GM10266 (cell line): ENCODE measurements around the gene PPP4R2.

ENCODE experiments used
- DNase-seq: peaks from one replicate; pipeline ENCODE4 v3.0.0; 2012; ENCODE audit errors: extremely low spot score
- CTCF ChIP-seq: IDR thresholded peaks from 2 replicates; pipeline ENCODE4 v1.5.1; 2012; ENCODE audit warnings: mild to moderate bottlenecking, low read depth; ENCODE audit not compliant: control insufficient read depth, insufficient read depth; ENCODE audit errors: missing control alignments

PPP4R2 gene

GRCh38 chr3:72953325-72953956 is 43.2 kb upstream of the PPP4R2 start:
- no peak for TF ChIP-seq CTCF
- DNase-seq = no peak

GRCh38 chr3:72957297-72957696 is 39.3 kb upstream of the PPP4R2 start:
- no peak for TF ChIP-seq CTCF
- DNase-seq = no peak

GRCh38 chr3:72959336-72959735 is 37.3 kb upstream of the PPP4R2 start:
- TF ChIP-seq CTCF = no peak
- DNase-seq = no peak

GRCh38 chr3:72960812-72961518 is 35.6 kb upstream of the PPP4R2 start:
- DNase-seq = no peak
- no peak for TF ChIP-seq CTCF

- DNase-seq = no peak
- TF ChIP-seq CTCF = no peak
Observed at GRCh38 chr3:72961752-72962151, 34.9 kb upstream of the PPP4R2 start.

- no peak for TF ChIP-seq CTCF
- no peak for DNase-seq
Observed at GRCh38 chr3:72962317-72962716, 34.3 kb upstream of the PPP4R2 start.

GRCh38 chr3:72964633-72965032 is 32.0 kb upstream of the PPP4R2 start:
- no peak for DNase-seq
- no peak for TF ChIP-seq CTCF
